ENCODE results near the gene RALGAPA2. TPM values are rescaled to one million over a fixed set of nuclear protein-coding genes. Genes with fewer than 3 reads are reported as not detected.

The RALGAPA2 gene
- total and polyA plus RNA-seq, 2 of the 13 experiments (the other 11 are each of a cell fraction or from before 2014, with no cell fraction given), result 13.8 to 17.7 TPM

- TF ChIP-seq ZBTB4 (CRISPR knock-in tag; IDR thresholded peaks at IDR 0.05; ENCODE audit: borderline replicate concordance) (no peak), PAWR (CRISPR knock-in tag; IDR thresholded peaks at IDR 0.05; ENCODE audit: borderline replicate concordance) (no peak), AHR (CRISPR knock-in tag; IDR thresholded peaks at IDR 0.05) (no peak), NFYB (CRISPR knock-in tag; IDR thresholded peaks at IDR 0.05) (no peak), NFATC3 (CRISPR knock-in tag; IDR thresholded peaks at IDR 0.05) (no peak), ARID2 (CRISPR knock-in tag; IDR thresholded peaks at IDR 0.05; ENCODE audit: borderline replicate concordance) (no peak), MLX (CRISPR knock-in tag; IDR thresholded peaks at IDR 0.05) (no peak), ZNF414 (CRISPR knock-in tag; IDR thresholded peaks at IDR 0.05) (peak; percentile 61; the same call in 1 of the 2 replicates), JUNB (CRISPR knock-in tag; IDR thresholded peaks at IDR 0.05; ENCODE audit: borderline replicate concordance) (no peak), SIX1 (CRISPR knock-in tag; IDR thresholded peaks at IDR 0.05; ENCODE audit: borderline replicate concordance) (no peak), NR2F6 (IDR thresholded peaks at IDR 0.05) (no peak), NR2F6 (CRISPR knock-in tag; IDR thresholded peaks at IDR 0.05) (no peak), ZNF687 (CRISPR knock-in tag; IDR thresholded peaks at IDR 0.05) (peak; percentile 41; the same call in 1 of the 2 replicates), ZFAT (CRISPR knock-in tag; conservative IDR thresholded peaks at IDR 0.05) (no peak), HOXA3 (CRISPR knock-in tag; IDR thresholded peaks at IDR 0.05) (no peak; the same call in 1 of the 2 replicates), MTF1 (CRISPR knock-in tag; IDR thresholded peaks at IDR 0.05) (no peak), TFDP2 (CRISPR knock-in tag; IDR thresholded peaks at IDR 0.05) (no peak), POLR2AphosphoS2 (IDR thresholded peaks at IDR 0.05; ENCODE audit: low read depth, low read length) (no peak), SMAD1 (CRISPR knock-in tag; IDR thresholded peaks at IDR 0.05; ENCODE audit: borderline replicate concordance, low read depth) (no peak)
Observed at GRCh38 chr20:20743511-20744169, 31.2 kb upstream of the RALGAPA2 start (continued).

Data from HepG2 (cell line).